ENCODE measurements around the gene ADGRG1.

DNA sequence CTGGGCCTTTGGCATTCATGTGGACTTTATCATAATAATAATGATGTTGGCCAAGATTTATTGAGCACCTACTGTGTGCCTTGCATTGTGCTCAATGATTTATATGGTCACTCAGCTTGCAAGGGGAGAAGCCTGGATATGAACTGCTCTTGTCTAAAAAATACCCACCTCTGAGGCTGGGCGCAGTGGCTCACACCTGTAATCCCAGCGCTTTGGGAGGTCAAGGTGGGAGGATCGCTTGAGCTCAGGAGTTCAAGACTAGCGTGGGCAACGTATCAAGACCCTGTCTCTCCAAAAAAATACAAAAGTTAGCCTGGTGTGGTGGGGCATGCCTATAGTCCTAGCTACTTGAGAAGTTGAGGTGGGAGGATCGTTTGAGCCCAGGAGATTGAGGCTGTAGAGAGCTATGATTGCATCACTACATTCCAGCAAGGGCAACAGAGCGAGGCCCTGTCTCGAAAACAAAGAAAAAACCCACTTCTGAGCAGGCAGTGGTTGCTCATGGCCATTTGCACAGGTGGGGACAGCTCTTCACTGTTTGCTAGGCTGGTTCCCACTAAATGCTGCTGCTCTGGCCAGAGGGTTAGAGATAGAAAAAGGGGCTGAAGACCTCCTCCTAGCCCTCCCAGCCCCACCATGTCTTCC, 4.3 kb upstream of the ADGRG1 start:
- TF ChIP-seq, protein P1, sequence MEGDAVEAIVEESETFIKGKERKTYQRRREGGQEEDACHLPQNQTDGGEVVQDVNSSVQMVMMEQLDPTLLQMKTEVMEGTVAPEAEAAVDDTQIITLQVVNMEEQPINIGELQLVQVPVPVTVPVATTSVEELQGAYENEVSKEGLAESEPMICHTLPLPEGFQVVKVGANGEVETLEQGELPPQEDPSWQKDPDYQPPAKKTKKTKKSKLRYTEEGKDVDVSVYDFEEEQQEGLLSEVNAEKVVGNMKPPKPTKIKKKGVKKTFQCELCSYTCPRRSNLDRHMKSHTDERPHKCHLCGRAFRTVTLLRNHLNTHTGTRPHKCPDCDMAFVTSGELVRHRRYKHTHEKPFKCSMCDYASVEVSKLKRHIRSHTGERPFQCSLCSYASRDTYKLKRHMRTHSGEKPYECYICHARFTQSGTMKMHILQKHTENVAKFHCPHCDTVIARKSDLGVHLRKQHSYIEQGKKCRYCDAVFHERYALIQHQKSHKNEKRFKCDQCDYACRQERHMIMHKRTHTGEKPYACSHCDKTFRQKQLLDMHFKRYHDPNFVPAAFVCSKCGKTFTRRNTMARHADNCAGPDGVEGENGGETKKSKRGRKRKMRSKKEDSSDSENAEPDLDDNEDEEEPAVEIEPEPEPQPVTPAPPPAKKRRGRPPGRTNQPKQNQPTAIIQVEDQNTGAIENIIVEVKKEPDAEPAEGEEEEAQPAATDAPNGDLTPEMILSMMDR (IDR thresholded peaks at IDR 0.05) = no peak
- TF ChIP-seq POLR2A (IDR thresholded peaks at IDR 0.05) = no peak
- TF ChIP-seq POLR2AphosphoS5 (IDR thresholded peaks at IDR 0.05; ENCODE audit: insufficient read depth in 1 of 2, low read depth in 1 of 2) = no peak

Data from vagina (tissue), 2 donors.